ENCODE measurements around the gene BORA. TPM values are rescaled to one million over a fixed set of nuclear protein-coding genes. Genes with fewer than 3 reads are reported as not detected.
"Not testable (repeated sequence)": the region's sequence is repeated elsewhere in the genome, so short reads cannot be mapped to it uniquely, and the experiment has no call there.

Gene BORA
- total RNA-seq (2014; rRNA removed; shearing (Covaris generic)) = 26.4 and 35.4 TPM in 2 replicates

GRCh38 chr13:72727417-72728289 is at the start of gene BORA, which contains the start of gene MZT1:
BORA (plus strand) TSS chr13:72727923; CDS start chr13:72728941, 1,018 bp downstream.
MZT1 (minus strand) TSS chr13:72727629; CDS start chr13:72727602, 27 bp downstream.
- peaks cover 39% of the 10 kb centered on the region for H3K36me3 ChIP-seq
- no peaks in the 10 kb centered on the region for H3K4me1 ChIP-seq
- no peaks in the 10 kb centered on the region for H3K9me3 ChIP-seq (replicated peaks)
- peak within 1 kb of the TSS; percentile 83 for H3K4me3 ChIP-seq
- peak within 1 kb of the TSS; percentile 75 for H3K27ac ChIP-seq
- peak; percentile 96 to 97 for DNase-seq
- H3K27me3 ChIP-seq = no peaks in the 10 kb centered on the region

- no peaks in the 10 kb centered on the region for H3K9me3 ChIP-seq (replicated peaks)
- no peak overlapping the region for H3K4me3 ChIP-seq
- no peaks in the 10 kb centered on the region for H3K27me3 ChIP-seq
- H3K4me1 ChIP-seq = no peaks in the 10 kb centered on the region
- no peak for DNase-seq
- no peak overlapping the region for H3K27ac ChIP-seq
- H3K36me3 ChIP-seq = no peaks in the 10 kb centered on the region
Observed at GRCh38 chr13:72678312-72678711, 49.4 kb upstream of the BORA start.

GRCh38 chr13:72680353-72680752 is 47.4 kb upstream of the BORA start:
- no peak overlapping the region for H3K4me3 ChIP-seq
- DNase-seq = no peak
- H3K27ac ChIP-seq = no peak overlapping the region
- no peaks in the 10 kb centered on the region for H3K27me3 ChIP-seq
- H3K36me3 ChIP-seq = no peaks in the 10 kb centered on the region
- no peaks in the 10 kb centered on the region for H3K4me1 ChIP-seq
- no peaks in the 10 kb centered on the region for H3K9me3 ChIP-seq (replicated peaks)

GRCh38 chr13:72686766-72687165 is 41.0 kb upstream of the BORA start:
- no peaks in the 10 kb centered on the region for H3K27me3 ChIP-seq
- no peaks in the 10 kb centered on the region for H3K36me3 ChIP-seq
- 0 out of 2 replicates have a peak, but pooled peaks cover 6% of the 10 kb centered on the region for H3K9me3 ChIP-seq (replicated peaks)
- DNase-seq = no peak
- H3K4me3 ChIP-seq = no peak overlapping the region
- no peaks in the 10 kb centered on the region for H3K4me1 ChIP-seq
- no peak overlapping the region for H3K27ac ChIP-seq

- H3K9me3 ChIP-seq (replicated peaks) = 0 out of 2 replicates have a peak, but pooled peaks cover 6% of the 10 kb centered on the region
- no peak for DNase-seq
- H3K27ac ChIP-seq = no peak overlapping the region
- H3K36me3 ChIP-seq = no peaks in the 10 kb centered on the region
- no peak overlapping the region for H3K4me3 ChIP-seq
- no peaks in the 10 kb centered on the region for H3K4me1 ChIP-seq
- H3K27me3 ChIP-seq = no peaks in the 10 kb centered on the region
Observed at GRCh38 chr13:72689181-72689696, 38.5 kb upstream of the BORA start.

GRCh38 chr13:72692884-72693514 is 34.7 kb upstream of the BORA start:
- 0 out of 2 replicates have a peak, but pooled peaks cover 3% of the 10 kb centered on the region for H3K9me3 ChIP-seq (replicated peaks)
- no peaks in the 10 kb centered on the region for H3K36me3 ChIP-seq
- H3K4me1 ChIP-seq = peaks cover 9% of the 10 kb centered on the region; the same call in 1 of the 2 replicates
- no peaks in the 10 kb centered on the region for H3K27me3 ChIP-seq
- no peak for DNase-seq
- H3K27ac ChIP-seq = no peak overlapping the region
- no peak overlapping the region for H3K4me3 ChIP-seq

- H3K9me3 ChIP-seq (replicated peaks) = 0 out of 2 replicates have a peak, but pooled peaks cover 3% of the 10 kb centered on the region
- H3K4me3 ChIP-seq = no peak overlapping the region
- H3K36me3 ChIP-seq = no peaks in the 10 kb centered on the region
- peaks cover 9% of the 10 kb centered on the region; the same call in 1 of the 2 replicates for H3K4me1 ChIP-seq
- no peak for DNase-seq
- no peaks in the 10 kb centered on the region for H3K27me3 ChIP-seq
- H3K27ac ChIP-seq = no peak overlapping the region
Observed at GRCh38 chr13:72693832-72694231, 33.9 kb upstream of the BORA start.

GRCh38 chr13:72694314-72694713 is 33.4 kb upstream of the BORA start:
- Histone ChIP-seq H3K36me3 (no peaks in the 10 kb centered on the region), H3K27me3 (no peaks in the 10 kb centered on the region), H3K9me3 (replicated peaks) (0 out of 2 replicates have a peak, but pooled peaks cover 3% of the 10 kb centered on the region), H3K4me1 (peaks cover 9% of the 10 kb centered on the region; the same call in 1 of the 2 replicates), H3K27ac (no peak overlapping the region), H3K4me3 (no peak overlapping the region)
- DNase-seq = no peak

- H3K4me1 ChIP-seq = peaks cover 9% of the 10 kb centered on the region; the same call in 1 of the 2 replicates
- peak in 1 of 2 experiments; percentile 43 for DNase-seq
- H3K36me3 ChIP-seq = no peaks in the 10 kb centered on the region
- no peak overlapping the region for H3K27ac ChIP-seq
- H3K27me3 ChIP-seq = no peaks in the 10 kb centered on the region
- no peaks in the 10 kb centered on the region for H3K9me3 ChIP-seq (replicated peaks)
- no peak overlapping the region for H3K4me3 ChIP-seq
Observed at GRCh38 chr13:72696579-72696978, 31.1 kb upstream of the BORA start.

- Histone ChIP-seq H3K36me3 (no peaks in the 10 kb centered on the region; the same call in 1 of the 2 replicates), H3K4me3 (no peak overlapping the region), H3K9me3 (replicated peaks) (no peaks in the 10 kb centered on the region), H3K4me1 (peaks cover 9% of the 10 kb centered on the region; the same call in 1 of the 2 replicates), H3K27ac (no peak overlapping the region), H3K27me3 (no peaks in the 10 kb centered on the region)
- no peak for DNase-seq
Observed at GRCh38 chr13:72698164-72698563, 29.6 kb upstream of the BORA start.

- Histone ChIP-seq H3K27me3 (no peaks in the 10 kb centered on the region), H3K4me1 (peaks cover 9% of the 10 kb centered on the region; the same call in 1 of the 2 replicates), H3K9me3 (replicated peaks) (no peaks in the 10 kb centered on the region), H3K4me3 (no peak overlapping the region), H3K27ac (no peak overlapping the region), H3K36me3 (no peaks in the 10 kb centered on the region; the same call in 1 of the 2 replicates)
- DNase-seq = no peak
Observed at GRCh38 chr13:72700509-72700908, 27.2 kb upstream of the BORA start.

GRCh38 chr13:72716776-72717175 is 10.9 kb upstream of the BORA start:
- Histone ChIP-seq H3K4me1 (no peaks in the 10 kb centered on the region), H3K9me3 (replicated peaks) (no peaks in the 10 kb centered on the region), H3K27me3 (no peaks in the 10 kb centered on the region), H3K36me3 (peaks cover 82% of the 10 kb centered on the region), H3K4me3 (no peak overlapping the region), H3K27ac (no peak overlapping the region)
- no peak for DNase-seq

GRCh38 chr13:72726185-72726584 is 1.5 kb upstream of the BORA start:
- not testable (repeated sequence) for H3K27me3 ChIP-seq; H3K4me1 ChIP-seq; DNase-seq; H3K9me3 ChIP-seq (replicated peaks); H3K27ac ChIP-seq
- Histone ChIP-seq H3K36me3 (peaks cover 36% of the 10 kb centered on the region), H3K4me3 (peak overlapping the region; percentile 83)

GRCh38 chr13:72726726-72727416 is 852 bp upstream of the BORA start:
- no peaks in the 10 kb centered on the region for H3K4me1 ChIP-seq
- no peaks in the 10 kb centered on the region for H3K9me3 ChIP-seq (replicated peaks)
- peak overlapping the region; percentile 83 for H3K4me3 ChIP-seq
- H3K27ac ChIP-seq = peak overlapping the region; percentile 75
- no peaks in the 10 kb centered on the region for H3K27me3 ChIP-seq
- peaks cover 36% of the 10 kb centered on the region for H3K36me3 ChIP-seq
- DNase-seq = peak; percentile 56 to 57
